DOHH2 (cell line): ENCODE measurements around the gene PSMD14.
"Not testable (repeated sequence)": the region's sequence is repeated elsewhere in the genome, so short reads cannot be mapped to it uniquely, and the experiment has no call there.

Experiments used
- CTCF ChIP-seq: fragments of 200-600 bp; sonication (generic); IDR thresholded peaks from one replicate; pipeline ENCODE4 v1.5.1; 2014; ENCODE audit warnings: antibody characterized with exemption, mild to moderate bottlenecking, low read depth, low read length; ENCODE audit not compliant: poor library complexity, severe bottlenecking
- EZH2phosphoT487 ChIP-seq: fragments of 200-600 bp; sonication (generic); IDR thresholded peaks from 2 replicates; pipeline ENCODE4 v1.6.1; 2017; ENCODE audit warnings: borderline replicate concordance, mild to moderate bottlenecking, antibody characterized with exemption, low read length, moderate library complexity, mixed read lengths

GRCh38 chr2:161279230-161279815 is 28.9 kb upstream of the PSMD14 start:
- TF ChIP-seq CTCF, EZH2phosphoT487: not testable (repeated sequence)
